Measurements from ENCODE around the gene PHF2.

PHF2 gene

DNA sequence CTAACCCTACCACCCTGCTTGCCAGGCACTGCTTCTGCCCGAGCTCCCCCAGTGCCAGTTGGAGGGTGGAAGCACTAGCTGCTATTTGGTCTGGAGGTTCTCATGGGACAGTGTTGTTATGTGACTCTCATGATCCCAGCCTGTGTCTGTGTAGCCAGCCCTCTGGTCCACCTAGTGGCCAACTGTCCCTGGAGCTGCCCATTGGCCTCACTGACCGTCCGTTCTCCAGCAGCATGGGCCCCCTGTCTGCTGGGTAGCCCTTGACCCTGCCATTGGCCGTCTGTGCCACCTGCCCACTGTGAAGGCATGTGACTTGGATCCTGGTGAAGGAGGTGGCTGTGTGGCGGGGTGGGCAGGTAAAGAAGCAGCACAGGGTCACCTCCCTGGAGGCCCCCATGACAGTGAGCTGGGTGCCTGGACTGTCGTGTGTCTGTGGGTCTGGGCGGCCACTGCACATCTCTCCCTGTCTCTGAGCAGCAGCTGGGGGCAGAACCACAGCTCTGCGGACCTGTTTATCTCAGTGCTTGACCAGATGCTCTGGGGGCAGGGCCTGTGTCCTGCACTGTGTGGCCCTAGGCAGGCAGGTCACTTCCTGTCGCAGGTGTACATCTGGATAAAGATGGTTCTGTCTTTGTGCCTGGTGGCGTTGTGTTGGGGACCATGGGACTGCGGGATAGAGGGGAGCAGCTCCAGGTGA, 11.4 kb downstream of the PHF2 start:
- DNase-seq: no peak

DNA sequence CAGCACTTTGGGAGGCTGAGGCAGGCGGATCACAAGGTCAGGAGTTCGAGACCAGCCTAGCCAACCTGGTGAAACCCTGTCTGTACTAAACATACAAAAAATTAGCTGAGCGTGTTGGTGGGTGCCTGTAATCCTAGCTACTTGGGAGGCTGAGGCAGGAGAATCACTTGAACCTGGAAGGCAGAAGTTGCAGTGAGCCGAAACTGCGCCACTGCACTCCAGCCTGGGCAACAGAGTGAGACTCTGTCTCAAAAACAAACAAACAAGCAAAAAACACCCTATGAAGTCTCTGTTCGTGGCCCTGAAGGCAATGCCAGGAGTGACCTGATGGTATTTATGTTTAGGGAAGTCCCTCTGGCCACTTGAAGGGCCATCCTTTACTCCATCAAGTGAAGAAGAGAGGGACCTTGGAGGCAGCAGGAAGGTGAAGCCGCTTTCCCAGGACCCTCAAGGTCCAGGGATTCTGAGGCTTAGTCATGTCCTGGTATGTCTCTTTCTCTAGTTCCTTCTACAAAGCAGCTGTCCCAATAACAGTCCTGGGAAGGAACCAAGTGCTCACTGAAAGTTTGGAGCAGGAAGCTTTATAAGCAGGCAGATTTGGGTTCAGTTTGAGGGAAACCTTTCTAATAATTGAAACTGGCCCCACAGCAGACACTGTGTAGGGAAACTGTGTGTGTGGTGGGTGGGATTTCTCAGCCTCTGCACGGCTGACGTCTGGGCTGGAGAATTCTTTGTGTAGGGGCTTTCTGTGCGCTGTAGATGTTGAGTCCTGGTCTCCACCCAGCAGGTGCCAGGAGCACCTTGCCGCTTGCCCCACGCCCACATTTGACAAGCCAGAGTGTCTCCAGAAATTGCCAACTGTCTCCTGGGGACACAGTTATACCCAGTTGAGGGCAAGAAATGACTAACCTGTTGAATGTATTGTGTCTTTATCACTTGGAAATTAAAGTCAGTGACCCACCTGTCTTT, 12.5 kb downstream of the PHF2 start:
- DNase-seq: no peak

DNA sequence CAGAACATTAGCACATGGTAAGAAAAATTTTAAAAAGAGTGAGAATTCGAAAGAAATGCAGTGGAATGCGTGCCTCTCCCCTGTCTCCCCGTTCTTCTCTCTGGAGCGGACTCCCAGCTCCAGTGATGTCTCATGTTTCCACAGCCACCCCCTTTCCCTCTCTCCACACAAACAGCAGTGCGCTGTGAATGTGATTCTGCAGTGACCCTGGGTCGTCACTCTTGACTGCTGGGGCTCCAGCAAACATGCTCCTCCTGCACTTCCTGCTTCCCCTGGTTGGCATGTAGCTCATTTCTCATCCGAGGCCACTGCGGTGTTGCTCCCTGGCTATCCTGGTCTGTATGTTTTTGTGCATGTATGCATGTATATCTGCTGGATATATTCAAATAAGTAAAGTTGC, 13.3 kb downstream of the PHF2 start:
- DNase-seq: peak; percentile 55

DNA sequence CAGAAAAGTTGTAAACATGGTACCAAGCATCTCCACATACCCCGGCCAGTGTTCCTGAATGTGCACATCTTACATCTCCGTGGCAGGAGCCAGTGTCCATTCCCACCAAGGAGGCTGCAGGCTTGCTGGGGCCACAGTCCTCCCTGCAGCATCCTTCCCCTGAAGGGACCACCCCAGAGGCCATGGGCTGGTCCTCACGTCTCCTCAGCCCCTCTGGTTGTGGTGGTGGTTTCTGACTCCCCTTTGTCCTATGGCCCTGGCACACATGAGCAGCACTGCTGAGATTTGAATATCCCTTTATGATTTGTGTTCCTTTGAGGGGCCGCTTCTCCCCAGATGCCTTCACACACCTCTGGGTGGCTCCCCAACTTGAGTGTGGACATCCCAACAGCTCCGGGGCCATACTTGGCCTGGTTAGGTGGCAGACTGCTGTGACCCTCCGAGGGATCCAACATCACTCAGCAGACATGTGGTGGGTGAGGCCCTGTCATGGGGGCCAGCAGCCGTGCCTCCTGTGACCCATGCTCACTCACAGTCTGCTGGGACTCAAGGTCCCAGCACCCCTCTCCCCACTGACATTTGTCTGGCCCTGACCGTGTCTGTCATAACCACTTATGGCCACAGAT, 14.3 kb downstream of the PHF2 start:
- DNase-seq: no peak

DNA sequence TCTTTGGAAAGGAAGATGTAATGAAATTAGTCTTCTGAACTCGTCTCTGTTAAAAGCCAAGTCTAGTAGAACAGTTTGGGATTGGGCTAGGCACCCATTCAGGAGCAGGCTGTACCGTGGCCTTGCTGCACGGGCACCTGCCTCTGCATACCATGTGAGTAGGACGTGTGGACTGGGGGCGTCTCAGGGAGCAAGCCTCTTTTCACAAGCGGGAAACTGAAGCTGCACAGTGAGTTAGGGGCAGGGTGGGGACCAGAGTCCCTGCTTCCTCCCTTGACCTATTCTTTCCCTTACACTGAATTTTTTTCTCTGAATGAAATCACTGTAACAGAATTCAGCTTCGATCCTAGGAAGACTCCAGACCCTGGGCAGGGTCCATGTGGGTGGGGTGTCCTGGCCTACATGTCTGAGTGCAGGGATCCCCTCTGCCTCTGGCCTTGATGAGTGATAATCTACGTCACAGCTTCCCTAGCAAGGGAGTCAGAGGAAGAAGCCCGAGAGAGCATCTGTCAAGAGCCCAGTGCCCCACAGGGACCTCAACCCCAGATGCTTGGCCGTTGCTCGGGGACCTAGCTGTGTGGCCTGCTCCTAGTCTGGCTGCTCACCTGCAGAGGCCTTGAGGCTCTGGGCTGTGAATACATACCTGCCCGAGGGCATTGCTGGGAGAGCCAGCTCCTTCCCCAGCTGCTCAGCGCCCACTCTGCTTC, 15.1 kb downstream of the PHF2 start:
- no peak for DNase-seq

DNA sequence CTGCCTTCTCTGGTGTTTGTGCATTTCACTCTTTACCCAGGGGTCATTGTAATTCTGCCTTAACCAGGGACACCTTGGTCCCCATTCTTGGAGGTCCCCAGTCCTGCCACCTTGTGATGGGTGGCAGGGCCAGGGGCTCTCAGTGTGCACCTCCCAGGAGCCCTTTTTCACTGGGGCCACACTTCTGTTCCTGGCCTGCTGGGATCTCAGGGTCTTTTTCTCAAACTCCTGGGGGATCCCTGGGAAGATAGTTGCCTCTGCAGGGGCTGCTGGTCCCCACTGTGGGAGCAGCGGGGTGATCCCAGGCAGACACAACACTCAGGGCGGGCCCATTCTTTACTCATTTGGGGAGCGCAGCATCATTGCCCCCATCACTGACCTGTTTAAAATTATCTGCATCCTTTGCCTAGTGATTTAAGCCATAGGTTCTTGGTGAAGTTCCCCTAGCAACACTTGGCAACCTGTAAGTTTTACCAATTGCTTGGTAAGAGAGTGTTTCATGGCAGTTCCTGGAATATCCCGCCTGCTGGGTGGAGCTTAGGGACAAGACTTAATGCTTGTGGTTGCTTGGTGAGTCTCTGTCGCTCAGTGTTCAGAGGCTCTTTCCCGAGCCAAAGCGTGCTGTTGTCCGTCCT, 15.7 kb downstream of the PHF2 start:
- no peak for DNase-seq

DNA sequence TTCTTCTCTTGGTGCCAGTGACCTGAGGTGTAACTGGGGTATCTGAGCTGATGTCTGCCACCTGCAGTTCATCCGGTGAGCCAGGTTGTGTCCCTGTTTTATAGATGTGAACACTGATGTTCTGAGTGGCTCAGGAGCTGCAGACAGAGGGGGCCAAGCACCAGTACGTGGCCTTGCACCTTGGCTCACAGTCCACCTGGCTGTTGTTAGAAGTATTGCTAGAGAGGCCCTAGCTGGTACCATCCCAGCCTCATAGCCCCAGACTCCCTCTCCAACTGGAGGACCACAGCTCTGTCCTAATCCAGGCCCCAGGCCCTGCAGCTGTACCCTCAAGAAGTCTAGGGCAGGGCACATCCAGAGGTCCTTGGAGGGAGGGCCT, 16.2 kb downstream of the PHF2 start:
- DNase-seq: no peak

DNA sequence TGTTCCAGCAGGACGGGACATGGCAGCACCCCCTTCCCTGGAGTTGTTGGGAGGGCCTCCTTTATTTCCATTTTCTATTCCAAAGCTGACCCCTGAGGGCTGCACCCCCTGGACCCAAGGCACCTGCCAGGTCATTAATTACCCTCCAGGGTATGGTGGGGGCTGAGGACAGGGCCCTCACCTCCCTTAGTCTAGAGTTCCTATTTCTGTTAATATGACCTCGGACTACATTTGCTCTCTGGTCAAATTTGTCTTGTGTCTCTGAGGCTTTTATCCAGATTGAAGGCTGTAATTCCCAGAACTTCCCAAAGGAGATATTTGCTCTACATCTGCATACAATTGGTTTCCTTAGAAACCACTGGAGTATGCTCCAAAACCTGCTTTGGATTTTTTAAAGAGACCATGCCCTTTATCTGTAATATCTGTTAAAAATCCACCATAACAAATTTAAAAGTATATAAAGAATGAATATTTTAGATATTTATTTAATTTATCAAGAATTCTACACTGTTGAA, 16.8 kb downstream of the PHF2 start:
- DNase-seq: no peak

DNA sequence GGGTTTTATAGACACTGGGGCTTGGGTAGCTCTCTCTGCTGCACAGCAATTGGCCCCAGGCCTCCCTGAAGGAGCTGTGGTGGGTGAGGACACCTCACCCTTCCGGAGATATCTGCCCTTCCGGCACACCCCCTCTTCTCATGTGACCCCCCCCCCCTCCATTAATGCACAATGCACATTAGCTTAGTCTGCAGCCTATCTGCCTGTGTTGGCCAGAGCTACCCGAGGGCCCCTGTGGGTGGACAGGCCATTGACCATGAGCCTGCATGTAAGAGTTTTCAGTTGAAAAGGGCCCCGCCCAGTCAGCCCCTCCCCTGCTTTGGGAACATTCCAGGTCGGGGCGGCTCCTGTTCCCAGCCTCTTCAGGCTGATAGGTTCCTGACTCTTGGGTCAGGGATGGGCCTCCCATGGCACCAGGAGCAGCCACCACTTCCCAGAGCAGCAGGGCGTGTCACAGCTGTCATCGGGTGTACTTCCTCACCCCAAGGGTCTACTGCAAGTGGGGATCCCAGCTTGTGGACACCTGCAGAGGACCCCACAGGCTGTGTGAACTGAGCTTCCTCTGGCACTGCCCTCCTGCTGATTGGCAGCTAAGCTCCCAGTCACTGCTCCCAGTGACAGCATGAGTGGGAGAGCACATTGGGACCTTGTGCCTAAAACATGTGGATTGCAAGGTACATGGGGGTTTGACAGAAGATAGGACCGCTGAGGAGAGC, 17.8 kb downstream of the PHF2 start:
- DNase-seq: no peak

DNA sequence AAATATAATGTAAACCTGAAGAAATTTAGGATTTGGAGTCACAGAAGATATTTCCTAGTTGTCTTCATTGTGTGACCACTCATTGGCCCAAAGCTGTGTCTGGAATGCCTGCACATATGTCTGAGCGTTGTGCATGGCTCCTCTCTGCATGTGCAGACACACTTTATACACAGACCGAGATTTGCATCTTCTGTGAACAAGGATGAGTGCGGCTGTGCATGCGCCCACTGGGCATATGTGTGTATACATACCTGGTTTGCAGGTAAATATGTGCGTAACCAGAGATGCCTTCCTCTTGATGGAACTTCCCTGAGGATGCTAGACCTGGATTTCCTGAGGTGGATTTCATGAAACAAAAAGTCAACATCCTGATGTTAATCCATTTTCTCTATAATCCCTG, 19.1 kb downstream of the PHF2 start:
- no peak for DNase-seq

DNA sequence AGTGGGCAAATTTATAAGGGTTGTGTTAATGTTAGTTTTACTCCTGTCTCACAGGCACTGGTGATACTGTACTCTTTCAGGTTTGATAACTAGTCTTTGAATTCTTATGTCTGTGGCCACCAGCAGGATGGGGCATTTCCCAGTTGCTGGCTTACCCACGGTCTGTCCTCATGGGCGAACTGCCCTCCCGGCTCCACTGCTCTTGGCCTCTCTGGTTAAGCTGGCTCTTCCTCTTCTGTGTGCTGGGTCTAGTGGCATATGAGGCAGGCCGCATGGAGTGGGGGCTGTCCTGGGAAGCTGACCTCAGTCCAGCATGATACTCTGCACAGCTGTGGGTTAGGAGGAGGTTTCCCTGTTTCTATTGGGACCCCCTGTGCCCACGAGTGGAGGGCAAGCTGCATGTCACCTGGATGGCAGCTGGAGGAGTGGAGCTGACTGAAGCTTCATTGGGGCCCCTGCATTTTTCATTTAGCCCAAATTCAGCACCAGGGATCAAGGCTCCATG, 19.5 kb downstream of the PHF2 start:
- DNase-seq: no peak

DNA sequence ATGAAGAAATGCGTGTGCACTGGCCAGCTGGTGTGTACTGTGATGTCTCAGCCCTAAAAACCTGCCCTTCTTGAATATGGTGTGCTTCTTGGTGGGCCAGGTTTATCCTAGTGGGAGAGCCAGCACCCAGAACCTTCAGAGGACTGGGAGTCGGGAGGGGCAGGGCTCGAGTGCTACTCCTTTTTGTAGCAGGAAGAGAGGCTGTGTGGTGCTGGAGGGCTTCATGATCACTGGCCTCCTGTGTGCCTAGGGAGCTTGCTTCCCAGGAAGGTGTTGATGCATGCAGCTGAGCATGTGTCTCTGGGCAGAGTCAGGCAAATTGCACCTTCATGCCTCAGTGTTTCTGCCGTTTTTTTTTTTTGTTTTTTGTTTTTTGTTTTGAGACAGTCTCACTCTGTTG, 20.0 kb downstream of the PHF2 start:
- no peak for DNase-seq

DNA sequence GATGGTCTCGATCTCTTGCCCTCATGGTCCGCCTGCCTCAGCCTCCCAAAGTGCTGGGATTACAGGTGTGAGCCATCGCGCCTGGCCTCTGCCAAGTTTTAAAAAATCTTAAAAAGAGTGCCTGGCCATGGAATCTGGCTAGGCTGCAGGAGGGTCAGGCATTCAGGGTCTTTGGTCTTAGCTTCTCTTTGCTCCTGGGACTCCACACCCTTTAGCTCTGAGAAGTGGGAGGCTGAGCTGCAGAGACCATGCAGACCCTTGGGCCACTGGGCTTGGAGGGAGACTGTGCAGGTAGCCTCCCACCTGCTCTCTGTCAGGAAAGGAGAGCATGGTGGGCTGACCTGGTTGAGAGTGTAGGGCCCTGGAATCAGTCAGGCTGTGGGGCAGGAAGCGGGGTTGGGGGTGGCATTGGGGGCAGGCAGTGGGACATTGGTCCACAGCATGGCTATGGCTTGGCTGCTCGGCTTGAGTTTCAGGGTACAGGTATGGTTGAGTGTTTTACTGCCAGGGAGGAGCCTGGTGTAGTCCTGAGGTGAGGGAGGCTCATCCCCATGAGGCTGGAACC, 20.8 kb downstream of the PHF2 start:
- peak; percentile 5 for DNase-seq

DNA sequence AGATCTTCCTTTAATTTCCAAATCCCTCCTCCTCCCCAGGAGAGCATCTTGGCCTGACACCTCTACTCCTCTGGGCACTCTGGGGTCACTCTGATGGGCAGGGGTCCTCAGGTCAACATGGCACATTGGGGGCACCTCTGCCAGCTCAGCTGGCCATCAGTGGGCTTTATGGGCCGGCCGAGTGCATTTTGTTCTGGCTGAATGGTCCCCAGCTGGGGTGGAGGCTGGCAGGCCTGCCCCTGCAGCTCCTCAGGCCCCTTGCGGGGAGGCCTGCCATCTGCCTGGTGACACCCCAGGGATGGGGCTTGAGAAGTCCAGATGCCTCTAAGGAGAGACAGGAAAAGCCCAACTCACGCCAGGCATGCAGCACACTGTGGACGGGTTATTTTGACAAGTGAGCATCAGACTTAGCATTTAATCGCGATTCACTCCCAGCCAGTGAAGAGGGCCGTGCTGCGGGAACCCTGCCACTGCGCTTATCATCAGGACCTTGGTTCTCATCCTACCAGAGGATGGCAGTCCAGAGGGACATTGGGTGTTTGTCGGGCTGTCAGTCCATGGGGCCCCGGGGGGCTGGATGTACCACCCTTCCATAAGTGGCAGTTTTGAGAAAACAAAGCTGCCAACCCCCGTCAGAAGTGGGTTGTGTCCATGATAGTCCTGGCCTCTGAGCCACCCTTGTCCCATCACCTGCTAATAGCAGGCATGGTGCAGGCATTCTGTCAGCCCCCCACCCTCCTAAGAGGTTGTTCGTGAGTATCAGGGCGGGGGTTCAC, 21.7 kb downstream of the PHF2 start:
- peak; percentile 11 for DNase-seq

DNA sequence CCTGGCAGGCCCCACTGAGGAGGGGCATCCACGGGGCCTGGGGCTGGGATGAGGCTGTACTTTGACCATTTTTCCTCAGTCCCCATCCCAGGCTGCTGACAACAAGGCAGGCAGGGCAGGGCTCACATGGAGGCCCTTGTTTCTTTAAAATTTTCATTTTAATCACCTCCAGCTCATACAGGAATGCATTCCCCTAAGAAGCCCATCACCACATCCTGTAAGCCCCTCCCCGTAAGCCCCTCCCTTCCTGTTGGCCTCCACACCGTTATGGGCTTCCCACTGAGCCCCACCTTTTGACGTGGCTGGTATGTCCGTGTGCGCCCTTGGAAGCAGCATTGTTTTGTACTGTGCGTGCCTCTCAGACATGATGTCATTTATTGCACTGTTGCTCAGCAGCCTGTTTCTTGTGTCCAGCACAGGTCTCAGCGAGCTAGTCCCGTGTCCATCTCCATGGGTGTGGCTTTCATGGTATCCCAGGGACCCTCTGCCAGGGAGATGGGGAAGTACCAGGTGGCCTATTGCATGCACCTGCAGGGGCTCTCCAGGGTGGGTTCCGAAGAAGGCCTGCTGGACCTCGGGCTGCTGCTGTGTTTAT, 22.4 kb downstream of the PHF2 start:
- DNase-seq: peak; percentile 31

DNA sequence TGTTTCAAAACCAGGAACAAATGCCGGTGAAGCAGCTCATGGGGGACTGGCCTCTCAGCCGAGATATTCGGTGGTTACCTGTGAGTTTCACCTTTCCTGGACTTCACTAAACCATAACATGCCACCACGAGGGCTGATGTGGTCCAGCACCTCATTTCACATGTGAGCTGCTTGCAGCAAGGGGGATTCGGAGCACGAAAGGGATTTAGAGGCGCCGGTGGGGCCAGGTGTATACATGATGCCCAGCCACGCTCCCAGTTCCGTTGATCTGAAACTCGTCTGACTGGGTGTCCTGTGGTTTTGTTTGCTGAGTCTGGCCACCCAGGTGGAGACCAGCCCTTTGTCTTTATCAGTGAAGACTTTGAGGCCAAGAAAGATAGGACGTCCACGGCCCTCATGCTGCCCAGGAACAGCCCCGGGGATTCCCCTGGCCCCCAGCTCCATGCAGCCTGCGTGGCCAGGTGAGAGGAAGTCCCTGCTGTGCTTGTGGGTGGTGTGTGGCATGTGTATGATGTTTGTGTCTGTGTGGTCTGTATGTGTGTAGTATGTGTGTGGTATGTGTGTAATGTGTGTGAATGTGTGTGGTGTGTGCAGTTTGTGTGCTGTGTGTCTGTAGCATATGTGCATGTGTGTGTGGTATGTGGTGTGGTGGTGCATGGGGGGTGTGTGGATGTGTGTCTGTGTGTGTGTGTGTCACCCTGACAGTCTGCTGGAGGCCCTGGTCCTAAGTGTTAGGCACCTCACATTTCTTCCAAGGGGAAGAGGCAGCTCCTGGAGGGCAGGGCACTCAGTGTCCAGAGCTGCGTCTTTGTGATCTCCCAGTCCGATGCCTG, 23.4 kb downstream of the PHF2 start:
- DNase-seq: peak; percentile 8

DNA sequence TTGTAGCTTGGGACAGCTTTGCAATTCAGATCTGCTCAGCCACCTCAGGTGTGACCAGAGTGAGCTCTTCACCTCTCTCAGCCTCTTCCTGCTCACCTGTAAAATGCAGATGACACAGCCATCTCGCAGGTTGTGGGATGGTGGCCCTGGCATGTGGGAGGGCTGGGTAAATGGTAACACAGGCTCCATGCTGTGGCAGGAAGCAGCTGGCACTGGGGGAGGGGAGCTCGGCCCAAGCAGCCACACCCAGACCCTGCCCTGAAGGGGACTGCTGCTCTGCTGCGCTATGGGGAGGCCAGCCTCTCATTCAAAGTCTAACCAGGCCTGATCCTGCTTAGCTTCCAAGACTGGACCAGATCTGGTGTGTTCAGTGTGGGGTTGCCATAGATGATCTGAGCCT, 24.1 kb downstream of the PHF2 start:
- no peak for DNase-seq

DNA sequence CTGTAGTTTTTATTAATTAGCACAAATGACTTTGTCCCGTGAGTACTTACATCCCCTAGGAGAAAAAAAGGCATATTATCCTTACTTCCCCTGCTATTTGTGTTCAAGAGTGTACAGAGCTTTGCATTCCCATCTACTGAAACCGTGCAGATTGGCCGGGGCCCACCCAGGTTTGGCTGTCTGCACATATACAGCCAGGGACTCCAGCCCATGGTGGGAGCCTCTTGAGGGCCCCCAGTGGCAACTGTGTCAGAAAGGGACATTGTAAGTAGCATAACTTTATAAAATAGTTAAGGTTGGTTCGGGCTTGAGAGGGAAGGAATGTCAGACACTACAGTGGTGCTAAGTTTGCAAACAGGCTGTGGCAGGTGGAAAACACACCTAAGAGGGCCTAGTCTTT, 24.7 kb downstream of the PHF2 start:
- no peak for DNase-seq

DNA sequence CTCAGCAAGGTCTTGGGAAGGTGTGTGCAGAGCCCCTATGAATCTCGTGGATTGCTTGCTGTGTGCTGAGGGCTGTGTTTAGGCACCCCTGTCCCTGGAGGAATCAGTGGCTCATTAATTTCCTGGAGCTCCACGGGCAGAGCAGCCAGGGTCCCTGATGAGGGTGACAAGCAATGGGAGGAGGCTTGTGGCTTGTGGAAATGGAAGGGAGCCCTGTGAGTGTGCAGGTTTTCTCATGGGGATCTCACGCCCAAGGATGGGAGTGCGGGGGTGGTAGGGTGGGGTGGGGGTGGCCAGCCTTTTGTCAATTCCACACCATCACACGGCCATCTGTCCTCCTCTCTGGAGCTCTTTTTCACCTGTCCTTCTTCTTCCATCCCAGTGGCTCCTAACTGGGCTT, 25.3 kb downstream of the PHF2 start:
- no peak for DNase-seq
